Measurements from ENCODE around the gene IQCK.

- TF ChIP-seq FOXM1 (IDR thresholded peaks at IDR 0.05; ENCODE audit: borderline replicate concordance) (no peak), SUZ12 (IDR thresholded peaks at IDR 0.05) (no peak), ELF4 (IDR thresholded peaks at IDR 0.05) (no peak), HDGF (IDR thresholded peaks at IDR 0.05; ENCODE audit: borderline replicate concordance) (no peak), FOXK2 (IDR thresholded peaks at IDR 0.05) (no peak), BHLHE40 (IDR thresholded peaks at IDR 0.05; ENCODE audit: borderline replicate concordance) (no peak), NFRKB (IDR thresholded peaks at IDR 0.05) (no peak)
Measured at GRCh38 chr16:19713697-19714096, 4.4 kb upstream of the IQCK start.
